Mesothelial cell of epicardium (in vitro differentiated cells): Measurements from ENCODE around the gene UNC13A. TPM values are rescaled to one million over a fixed set of nuclear protein-coding genes. Genes with fewer than 3 reads are reported as not detected.

Experiments
- DNase-seq, 2 experiments: peaks; one replicate each; pipeline ENCODE4 v3.0.0; 2021; ENCODE audit warnings: low spot score in 2 of 2; ENCODE audit not compliant: unreplicated experiment in 2 of 2
- H3K27ac Mint-ChIP-seq: 2 replicates; pipeline ENCODE4 v1.8.0; 2021; ENCODE audit warnings: mixed read lengths
- H3K27me3 Mint-ChIP-seq: 2 replicates; pipeline ENCODE4 v1.8.0; 2021; ENCODE audit warnings: low read depth, mixed read lengths
- H3K36me3 Mint-ChIP-seq: 2 replicates; pipeline ENCODE4 v1.8.0; 2021; ENCODE audit warnings: mixed read lengths
- H3K4me1 Mint-ChIP-seq: 2 replicates; pipeline ENCODE4 v1.8.0; 2021; ENCODE audit warnings: mixed read lengths
- H3K4me3 Mint-ChIP-seq: 2 replicates; pipeline ENCODE4 v1.8.0; 2021; ENCODE audit warnings: mild to moderate bottlenecking, moderate library complexity, mixed read lengths
- H3K9me3 Mint-ChIP-seq: 2 replicates; pipeline ENCODE4 v1.8.0; 2021; ENCODE audit warnings: mixed read lengths
- total RNA-seq: library from RNA; stranded (reverse); gene quantifications from 3 replicates; pipeline ENCODE4 v1.2.1, GENCODE V29; 2021
- TF ChIP-seq, protein P1 (sequence below): fragments of 200-600 bp; sonication (generic); IDR thresholded peaks from one replicate; pipeline ENCODE4 v1.5.0; 2021; ENCODE audit warnings: antibody characterized with exemption; ENCODE audit not compliant: unreplicated experiment

The UNC13A gene
- total RNA-seq, 1 donor from 2014 or later, result 1.1 TPM

GRCh38 chr19:17703824-17704463 lies 15.8 kb upstream of the UNC13A start:
- Mint-ChIP-seq H3K4me1 (no peaks in the 10 kb centered on the region), H3K27me3 (peaks cover 21% of the 10 kb centered on the region), H3K9me3 (no peaks in the 10 kb centered on the region), H3K36me3 (no peaks in the 10 kb centered on the region), H3K27ac (no peak overlapping the region), H3K4me3 (no peak overlapping the region)
- TF ChIP-seq, protein P1, sequence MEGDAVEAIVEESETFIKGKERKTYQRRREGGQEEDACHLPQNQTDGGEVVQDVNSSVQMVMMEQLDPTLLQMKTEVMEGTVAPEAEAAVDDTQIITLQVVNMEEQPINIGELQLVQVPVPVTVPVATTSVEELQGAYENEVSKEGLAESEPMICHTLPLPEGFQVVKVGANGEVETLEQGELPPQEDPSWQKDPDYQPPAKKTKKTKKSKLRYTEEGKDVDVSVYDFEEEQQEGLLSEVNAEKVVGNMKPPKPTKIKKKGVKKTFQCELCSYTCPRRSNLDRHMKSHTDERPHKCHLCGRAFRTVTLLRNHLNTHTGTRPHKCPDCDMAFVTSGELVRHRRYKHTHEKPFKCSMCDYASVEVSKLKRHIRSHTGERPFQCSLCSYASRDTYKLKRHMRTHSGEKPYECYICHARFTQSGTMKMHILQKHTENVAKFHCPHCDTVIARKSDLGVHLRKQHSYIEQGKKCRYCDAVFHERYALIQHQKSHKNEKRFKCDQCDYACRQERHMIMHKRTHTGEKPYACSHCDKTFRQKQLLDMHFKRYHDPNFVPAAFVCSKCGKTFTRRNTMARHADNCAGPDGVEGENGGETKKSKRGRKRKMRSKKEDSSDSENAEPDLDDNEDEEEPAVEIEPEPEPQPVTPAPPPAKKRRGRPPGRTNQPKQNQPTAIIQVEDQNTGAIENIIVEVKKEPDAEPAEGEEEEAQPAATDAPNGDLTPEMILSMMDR, result peak; percentile 57
- DNase-seq, result no peak

DNA sequence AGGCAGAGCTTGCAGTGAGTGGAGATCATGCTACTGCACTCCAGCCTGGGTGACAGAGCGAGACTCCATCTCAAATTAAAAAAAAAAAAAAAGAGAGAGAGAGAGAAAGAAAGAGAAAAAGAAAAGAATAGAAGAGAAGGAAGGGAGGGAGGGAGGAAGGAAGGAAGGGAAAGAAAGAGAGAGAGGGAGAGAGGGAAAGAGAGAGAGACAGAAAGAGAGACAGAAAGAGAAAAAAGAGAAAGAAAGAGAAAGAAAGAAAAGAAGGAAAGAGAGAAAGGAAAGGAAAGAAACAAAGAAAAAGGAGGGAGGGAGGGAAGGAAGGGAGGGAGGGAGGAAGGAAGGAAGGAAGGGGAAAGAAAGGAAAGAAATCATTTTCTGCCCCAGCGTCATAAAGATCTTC lies 7.0 kb upstream of the UNC13A start:
- Mint-ChIP-seq H3K4me1 (no peaks in the 10 kb centered on the region), H3K27me3 (peaks cover 64% of the 10 kb centered on the region), H3K36me3 (no peaks in the 10 kb centered on the region), H3K9me3 (no peaks in the 10 kb centered on the region), H3K4me3 (no peak overlapping the region), H3K27ac (no peak overlapping the region)
- DNase-seq, result no peak
- TF ChIP-seq, protein P1, result no peak

GRCh38 chr19:17692566-17692965 lies 4.4 kb upstream of the UNC13A start:
- Mint-ChIP-seq H3K9me3 (no peaks in the 10 kb centered on the region), H3K27me3 (peaks cover 68% of the 10 kb centered on the region), H3K4me1 (peaks cover 5% of the 10 kb centered on the region), H3K27ac (no peak overlapping the region), H3K36me3 (no peaks in the 10 kb centered on the region), H3K4me3 (no peak overlapping the region)
- TF ChIP-seq, protein P1, result no peak
- no peak for DNase-seq

DNA sequence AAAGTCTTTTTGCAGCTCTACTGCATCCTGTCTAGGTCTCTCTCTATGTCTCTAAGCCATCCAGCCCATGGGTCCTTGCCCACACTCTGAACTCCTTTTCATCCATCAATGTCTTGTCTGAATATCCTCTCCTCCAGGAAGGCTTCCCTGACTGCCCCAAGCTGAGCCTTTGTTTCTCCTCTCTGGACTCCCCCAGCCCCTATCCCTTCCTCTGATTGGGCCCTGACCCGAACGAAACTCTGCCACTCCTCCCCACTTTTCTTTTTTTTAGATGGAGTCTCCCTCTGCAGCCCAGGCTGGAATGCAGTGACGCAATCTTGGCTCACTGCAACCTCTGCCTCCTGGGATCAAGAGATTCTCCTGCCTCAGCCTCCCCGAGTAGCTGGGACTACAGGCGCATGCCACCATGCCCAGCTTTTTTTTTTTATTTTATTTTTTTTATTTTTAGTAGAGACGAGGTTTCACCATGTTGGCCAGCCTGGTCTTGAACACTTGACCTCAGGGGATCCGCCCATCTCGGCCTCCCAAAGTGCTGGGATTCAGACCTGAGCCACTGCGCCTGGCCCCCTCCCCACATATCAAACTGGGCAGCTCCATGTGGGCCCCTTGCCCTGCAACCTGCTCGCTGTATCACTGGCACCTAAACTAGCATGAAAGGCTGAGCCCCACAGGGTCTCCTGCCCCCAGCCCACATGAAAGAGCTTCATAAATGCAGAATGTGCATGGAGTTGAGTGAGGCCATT lies 870 bp upstream of the UNC13A start:
- Mint-ChIP-seq H3K4me3 (peak overlapping the region; percentile 16), H3K9me3 (no peaks in the 10 kb centered on the region), H3K4me1 (peaks cover 9% of the 10 kb centered on the region), H3K27me3 (peaks cover 73% of the 10 kb centered on the region), H3K36me3 (no peaks in the 10 kb centered on the region), H3K27ac (no peak overlapping the region)
- TF ChIP-seq, protein P1, result no peak
- no peak for DNase-seq

- H3K9me3 Mint-ChIP-seq, result no peaks in the 10 kb centered on the region
- peak overlapping the region; percentile 28 for H3K4me3 Mint-ChIP-seq
- no peaks in the 10 kb centered on the region for H3K36me3 Mint-ChIP-seq
- peaks cover 80% of the 10 kb centered on the region for H3K27me3 Mint-ChIP-seq
- TF ChIP-seq, protein P1, result no peak
- no peak for DNase-seq
- no peak overlapping the region for H3K27ac Mint-ChIP-seq
- H3K4me1 Mint-ChIP-seq, result peaks cover 9% of the 10 kb centered on the region
Measured at GRCh38 chr19:17687141-17687856, 855 bp downstream of the UNC13A start.
